Measurements from ENCODE around the gene MALT1. TPM values are rescaled to one million over a fixed set of nuclear protein-coding genes. Genes with fewer than 3 reads are reported as not detected.
"Not testable (repeated sequence)": the region's sequence is repeated elsewhere in the genome, so short reads cannot be mapped to it uniquely, and the experiment has no call there.

Gene MALT1
- total RNA-seq, 8 experiments from 2014 or later, result 10.0 to 15.5 (median 13.7) TPM

- in situ Hi-C loops (cut with MboI; ENCODE audit: low pct_unique_long_range_greater_than_20kb in 2 of 9, low sequenced_read_pairs in 9 of 9, unreplicated experiment in 9 of 9), result no loop called here
- H3K4me1 ChIP-seq (replicated peaks in 1 of 2), result peaks cover 7 to 46% of the 10 kb centered on the region in 2 donors
- peak in 6 of 8 experiments; percentile 16 to 65 (median 32) for ATAC-seq (replicated peaks in 6 of 8)
- H3K27ac ChIP-seq, result peak overlapping the region in 1 of 2 donors; percentile 70
- no peak overlapping the region for H3K4me3 ChIP-seq
- 0 to 100% (median 27%) methylated on average over 1 to 4 of the region's 4 CpGs; no CpG with 5 or more reads in 3 of the 10 experiments for WGBS, 10 experiments
These were observed 30.8 kb upstream of the MALT1 start for GRCh38 chr18:58640428-58640805.

- H3K4me3 ChIP-seq, result no peak overlapping the region
- in situ Hi-C loops (cut with MboI; ENCODE audit: low pct_unique_long_range_greater_than_20kb in 2 of 9, low sequenced_read_pairs in 9 of 9, unreplicated experiment in 9 of 9), result no loop called here
- no peak overlapping the region for H3K27ac ChIP-seq
- peaks cover 7 to 46% of the 10 kb centered on the region in 2 donors for H3K4me1 ChIP-seq (replicated peaks in 1 of 2)
- 70 to 100% (median 92%) methylated on average over 1 to 7 of the region's 7 CpGs; no CpG with 5 or more reads in 3 of the 10 experiments for WGBS, 10 experiments
- ATAC-seq (replicated peaks in 6 of 8), result no peak
These were observed 30.2 kb upstream of the MALT1 start for GRCh38 chr18:58640891-58641610.

- WGBS, 10 experiments, result 79 to 100% (median 95%) methylated on average over 1 to 6 of the region's 6 CpGs; no CpG with 5 or more reads in 1 of the 10 experiments
- ATAC-seq (replicated peaks in 6 of 8); in situ Hi-C loops (cut with MboI; ENCODE audit: low pct_unique_long_range_greater_than_20kb in 2 of 9, low sequenced_read_pairs in 9 of 9, unreplicated experiment in 9 of 9); H3K4me3 ChIP-seq; H3K27ac ChIP-seq: not testable (repeated sequence)
- peaks cover 7 to 35% of the 10 kb centered on the region in 2 donors for H3K4me1 ChIP-seq (replicated peaks in 1 of 2)
These were observed 27.7 kb upstream of the MALT1 start for GRCh38 chr18:58643557-58643956.

- Histone ChIP-seq H3K4me1 (replicated peaks in 1 of 2) (peaks cover 5 to 16% of the 10 kb centered on the region in 2 donors), H3K4me3 (no peak overlapping the region), H3K27ac (no peak overlapping the region)
- no peak for ATAC-seq (replicated peaks in 6 of 8)
- in situ Hi-C loops (cut with MboI; ENCODE audit: low pct_unique_long_range_greater_than_20kb in 2 of 9, low sequenced_read_pairs in 9 of 9, unreplicated experiment in 9 of 9), result no loop called here
- 0 to 94% (median 75%) methylated on average over 1 to 5 of the region's 5 CpGs; no CpG with 5 or more reads in 1 of the 10 experiments for WGBS, 10 experiments
These were observed 25.9 kb upstream of the MALT1 start for GRCh38 chr18:58645398-58645797.

GRCh38 chr18:58646334-58646862 lies 24.9 kb upstream of the MALT1 start:
- Histone ChIP-seq H3K27ac (no peak overlapping the region), H3K4me3 (no peak overlapping the region), H3K4me1 (replicated peaks in 1 of 2) (peaks cover 0 to 6% of the 10 kb centered on the region in 2 donors)
- no peak for ATAC-seq (replicated peaks in 6 of 8)
- in situ Hi-C loops (cut with MboI; ENCODE audit: low pct_unique_long_range_greater_than_20kb in 2 of 9, low sequenced_read_pairs in 9 of 9, unreplicated experiment in 9 of 9), result no loop called here
- 100% methylated on average over 1 of the region's 4 CpGs; no CpG with 5 or more reads in 9 of the 10 experiments for WGBS, 10 experiments

GRCh38 chr18:58649966-58650816 lies 21.1 kb upstream of the MALT1 start:
- Histone ChIP-seq H3K4me3 (no peak overlapping the region), H3K4me1 (replicated peaks in 1 of 2) (no peaks in the 10 kb centered on the region), H3K27ac (no peak overlapping the region)
- WGBS, 10 experiments, result 86 to 100% (median 100%) methylated on average over 1 of the region's 1 CpG; no CpG with 5 or more reads in 6 of the 10 experiments
- peak in 1 of 8 experiments; percentile 50 for ATAC-seq (replicated peaks in 6 of 8)
- in situ Hi-C loops (cut with MboI; ENCODE audit: low pct_unique_long_range_greater_than_20kb in 2 of 9, low sequenced_read_pairs in 9 of 9, unreplicated experiment in 9 of 9), result no loop called here

GRCh38 chr18:58650830-58651229 lies 20.4 kb upstream of the MALT1 start:
- ATAC-seq (replicated peaks in 6 of 8); H3K4me3 ChIP-seq; H3K4me1 ChIP-seq (replicated peaks in 1 of 2); in situ Hi-C loops (cut with MboI; ENCODE audit: low pct_unique_long_range_greater_than_20kb in 2 of 9, low sequenced_read_pairs in 9 of 9, unreplicated experiment in 9 of 9); H3K27ac ChIP-seq: not testable (repeated sequence)
- 75 to 100% (median 84%) methylated on average over 1 to 9 of the region's 10 CpGs for WGBS, 10 experiments

- WGBS, 10 experiments, result 56 to 88% (median 75%) methylated on average over 3 to 7 of the region's 7 CpGs
- H3K4me1 ChIP-seq (replicated peaks in 1 of 2); H3K27ac ChIP-seq; H3K4me3 ChIP-seq; in situ Hi-C loops (cut with MboI; ENCODE audit: low pct_unique_long_range_greater_than_20kb in 2 of 9, low sequenced_read_pairs in 9 of 9, unreplicated experiment in 9 of 9); ATAC-seq (replicated peaks in 6 of 8): not testable (repeated sequence)
These were observed 18.0 kb upstream of the MALT1 start for GRCh38 chr18:58653144-58653722.

- H3K4me3 ChIP-seq, result no peak overlapping the region
- in situ Hi-C loops (cut with MboI; ENCODE audit: low pct_unique_long_range_greater_than_20kb in 2 of 9, low sequenced_read_pairs in 9 of 9, unreplicated experiment in 9 of 9), result no loop called here
- H3K27ac ChIP-seq, result no peak overlapping the region
- no peak for ATAC-seq (replicated peaks in 6 of 8)
- H3K4me1 ChIP-seq (replicated peaks in 1 of 2), result no peaks in the 10 kb centered on the region
- 18 to 83% (median 49%) methylated on average over 2 to 3 of the region's 3 CpGs for WGBS, 10 experiments
These were observed 17.3 kb upstream of the MALT1 start for GRCh38 chr18:58653814-58654509.

GRCh38 chr18:58654896-58655614 lies 16.2 kb upstream of the MALT1 start:
- in situ Hi-C loops (cut with MboI; ENCODE audit: low pct_unique_long_range_greater_than_20kb in 2 of 9, low sequenced_read_pairs in 9 of 9, unreplicated experiment in 9 of 9), result no loop called here
- Histone ChIP-seq H3K27ac (no peak overlapping the region), H3K4me3 (no peak overlapping the region), H3K4me1 (replicated peaks in 1 of 2) (no peaks in the 10 kb centered on the region)
- no peak for ATAC-seq (replicated peaks in 6 of 8)
- 44 to 96% (median 84%) methylated on average over 3 to 6 of the region's 6 CpGs for WGBS, 10 experiments

GRCh38 chr18:58657081-58657480 lies 14.2 kb upstream of the MALT1 start:
- in situ Hi-C loops (cut with MboI; ENCODE audit: low pct_unique_long_range_greater_than_20kb in 2 of 9, low sequenced_read_pairs in 9 of 9, unreplicated experiment in 9 of 9), result no loop called here
- Histone ChIP-seq H3K27ac (no peak overlapping the region), H3K4me3 (no peak overlapping the region), H3K4me1 (replicated peaks in 1 of 2) (no peaks in the 10 kb centered on the region)
- WGBS, 10 experiments, result 74 to 100% (median 94%) methylated on average over 1 to 2 of the region's 2 CpGs; no CpG with 5 or more reads in 3 of the 10 experiments
- no peak for ATAC-seq (replicated peaks in 6 of 8)

- no peak overlapping the region for H3K4me3 ChIP-seq
These were observed 13.8 kb upstream of the MALT1 start for GRCh38 chr18:58657494-58657893.

More at GRCh38 chr18:58657494-58657893, 13.8 kb upstream of the MALT1 start:
- WGBS, 10 experiments, result 60 to 100% (median 100%) methylated on average over 1 of the region's 1 CpG; no CpG with 5 or more reads in 3 of the 10 experiments
- no peak for ATAC-seq (replicated peaks in 6 of 8)
- no peak overlapping the region for H3K27ac ChIP-seq
- no peaks in the 10 kb centered on the region for H3K4me1 ChIP-seq (replicated peaks in 1 of 2)
- in situ Hi-C loops (cut with MboI; ENCODE audit: low pct_unique_long_range_greater_than_20kb in 2 of 9, low sequenced_read_pairs in 9 of 9, unreplicated experiment in 9 of 9), result no loop called here

All from motor neuron (in vitro differentiated cells).